Measurements from ENCODE around the gene SLC26A8. TPM values are rescaled to one million over a fixed set of nuclear protein-coding genes. Genes with fewer than 3 reads are reported as not detected.
A peak's percentile ranks its signal among the peaks of the same experiment; 100 is the strongest.

Gene SLC26A8
- total and polyA plus RNA-seq, 2 experiments from 2014 or later = 0.89 to 2.9 TPM

DNA sequence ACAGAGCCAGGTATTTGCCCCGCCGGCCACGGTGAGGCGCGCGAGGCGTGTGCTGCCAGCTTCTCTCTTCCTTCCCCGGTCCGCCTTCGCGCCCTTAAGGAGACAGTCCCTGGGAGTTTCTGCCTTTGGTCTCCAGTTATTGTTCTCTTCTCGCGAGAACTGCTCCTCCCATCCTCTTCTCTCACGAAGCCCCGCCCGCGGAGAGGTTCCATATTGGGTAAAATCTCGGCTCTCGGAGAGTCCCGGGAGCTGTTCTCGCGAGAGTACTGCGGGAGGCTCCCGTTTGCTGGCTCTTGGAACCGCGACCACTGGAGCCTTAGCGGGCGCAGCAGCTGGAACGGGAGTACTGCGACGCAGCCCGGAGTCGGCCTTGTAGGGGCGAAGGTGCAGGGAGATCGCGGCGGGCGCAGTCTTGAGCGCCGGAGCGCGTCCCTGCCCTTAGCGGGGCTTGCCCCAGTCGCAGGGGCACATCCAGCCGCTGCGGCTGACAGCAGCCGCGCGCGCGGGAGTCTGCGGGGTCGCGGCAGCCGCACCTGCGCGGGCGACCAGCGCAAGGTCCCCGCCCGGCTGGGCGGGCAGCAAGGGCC is 3.2 kb upstream of the SLC26A8 start, which contains the start of gene MAPK14:
TSS of gene MAPK14 (plus strand) at position 308 of the 587 bp plus-strand sequence. CDS start 350 bp downstream, outside the sequence.
- peak within 1 kb of the TSS; percentile 83 for H3K4me2 ChIP-seq
- H3K79me2 ChIP-seq (replicated peaks; ENCODE audit: insufficient read depth) = peaks cover 43% of the 10 kb centered on the region
- peaks cover 31% of the 10 kb centered on the region for H3K4me1 ChIP-seq (ENCODE audit: insufficient read depth)
- H2AFZ ChIP-seq = peak within 1 kb of the TSS; percentile 72
- peaks cover 4% of the 10 kb centered on the region; the same call in 1 of the 2 replicates for H3K27me3 ChIP-seq (ENCODE audit: insufficient read depth)
- Mint-ChIP-seq H3K27me3 (ENCODE audit: insufficient read depth, low read depth, poor library complexity) (peaks cover 11% of the 10 kb centered on the region), H3K4me3 (peak within 1 kb of the TSS; percentile 94), H3K36me3 (ENCODE audit: low read depth) (no peaks in the 10 kb centered on the region), H3K4me1 (peaks cover 49% of the 10 kb centered on the region), H3K9me3 (no peaks in the 10 kb centered on the region), H3K27ac (peak within 1 kb of the TSS; percentile 74)
- ATAC-seq (peak; percentile 79), DNase-seq (ENCODE audit: low spot score) (peak; percentile 100)
- H3K27ac ChIP-seq (ENCODE audit: low read depth) = peak within 1 kb of the TSS; percentile 36
- no peaks in the 10 kb centered on the region for H3K9me2 ChIP-seq (ENCODE audit: insufficient read depth)
- H3K36me3 ChIP-seq (ENCODE audit: insufficient read depth) = no peaks in the 10 kb centered on the region
- peaks cover 6% of the 10 kb centered on the region; the same call in 1 of the 2 replicates for H3F3A ChIP-seq (replicated peaks; ENCODE audit: low read depth)
- TF ChIP-seq JUNB (IDR thresholded peaks at IDR 0.05; ENCODE audit: unreplicated experiment) (peak; percentile 25), NANOG (IDR thresholded peaks at IDR 0.05; ENCODE audit: borderline replicate concordance) (no peak), ZNF114 (CRISPR knock-in tag; IDR thresholded peaks at IDR 0.05) (no peak), STAT1 (IDR thresholded peaks at IDR 0.05; ENCODE audit: unreplicated experiment) (no peak), ZNF331 (CRISPR knock-in tag; IDR thresholded peaks at IDR 0.05; ENCODE audit: low read depth) (no peak), POLR2AphosphoS5 (IDR thresholded peaks at IDR 0.05; ENCODE audit: low read depth) (peak; percentile 99), EZH2phosphoT487 (IDR thresholded peaks at IDR 0.05; ENCODE audit: unreplicated experiment) (no peak), EZH2 (IDR thresholded peaks at IDR 0.05; ENCODE audit: low read depth, unreplicated experiment) (no peak), CREB1 (CRISPR knock-in tag; IDR thresholded peaks at IDR 0.05; ENCODE audit: low read depth) (no peak)
- TF ChIP-seq, protein P1, sequence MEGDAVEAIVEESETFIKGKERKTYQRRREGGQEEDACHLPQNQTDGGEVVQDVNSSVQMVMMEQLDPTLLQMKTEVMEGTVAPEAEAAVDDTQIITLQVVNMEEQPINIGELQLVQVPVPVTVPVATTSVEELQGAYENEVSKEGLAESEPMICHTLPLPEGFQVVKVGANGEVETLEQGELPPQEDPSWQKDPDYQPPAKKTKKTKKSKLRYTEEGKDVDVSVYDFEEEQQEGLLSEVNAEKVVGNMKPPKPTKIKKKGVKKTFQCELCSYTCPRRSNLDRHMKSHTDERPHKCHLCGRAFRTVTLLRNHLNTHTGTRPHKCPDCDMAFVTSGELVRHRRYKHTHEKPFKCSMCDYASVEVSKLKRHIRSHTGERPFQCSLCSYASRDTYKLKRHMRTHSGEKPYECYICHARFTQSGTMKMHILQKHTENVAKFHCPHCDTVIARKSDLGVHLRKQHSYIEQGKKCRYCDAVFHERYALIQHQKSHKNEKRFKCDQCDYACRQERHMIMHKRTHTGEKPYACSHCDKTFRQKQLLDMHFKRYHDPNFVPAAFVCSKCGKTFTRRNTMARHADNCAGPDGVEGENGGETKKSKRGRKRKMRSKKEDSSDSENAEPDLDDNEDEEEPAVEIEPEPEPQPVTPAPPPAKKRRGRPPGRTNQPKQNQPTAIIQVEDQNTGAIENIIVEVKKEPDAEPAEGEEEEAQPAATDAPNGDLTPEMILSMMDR (conservative IDR thresholded peaks at IDR 0.05; ENCODE audit: low read depth in 2 of 2) = peak; percentile 74 to 89
- TF ChIP-seq, protein P2, sequence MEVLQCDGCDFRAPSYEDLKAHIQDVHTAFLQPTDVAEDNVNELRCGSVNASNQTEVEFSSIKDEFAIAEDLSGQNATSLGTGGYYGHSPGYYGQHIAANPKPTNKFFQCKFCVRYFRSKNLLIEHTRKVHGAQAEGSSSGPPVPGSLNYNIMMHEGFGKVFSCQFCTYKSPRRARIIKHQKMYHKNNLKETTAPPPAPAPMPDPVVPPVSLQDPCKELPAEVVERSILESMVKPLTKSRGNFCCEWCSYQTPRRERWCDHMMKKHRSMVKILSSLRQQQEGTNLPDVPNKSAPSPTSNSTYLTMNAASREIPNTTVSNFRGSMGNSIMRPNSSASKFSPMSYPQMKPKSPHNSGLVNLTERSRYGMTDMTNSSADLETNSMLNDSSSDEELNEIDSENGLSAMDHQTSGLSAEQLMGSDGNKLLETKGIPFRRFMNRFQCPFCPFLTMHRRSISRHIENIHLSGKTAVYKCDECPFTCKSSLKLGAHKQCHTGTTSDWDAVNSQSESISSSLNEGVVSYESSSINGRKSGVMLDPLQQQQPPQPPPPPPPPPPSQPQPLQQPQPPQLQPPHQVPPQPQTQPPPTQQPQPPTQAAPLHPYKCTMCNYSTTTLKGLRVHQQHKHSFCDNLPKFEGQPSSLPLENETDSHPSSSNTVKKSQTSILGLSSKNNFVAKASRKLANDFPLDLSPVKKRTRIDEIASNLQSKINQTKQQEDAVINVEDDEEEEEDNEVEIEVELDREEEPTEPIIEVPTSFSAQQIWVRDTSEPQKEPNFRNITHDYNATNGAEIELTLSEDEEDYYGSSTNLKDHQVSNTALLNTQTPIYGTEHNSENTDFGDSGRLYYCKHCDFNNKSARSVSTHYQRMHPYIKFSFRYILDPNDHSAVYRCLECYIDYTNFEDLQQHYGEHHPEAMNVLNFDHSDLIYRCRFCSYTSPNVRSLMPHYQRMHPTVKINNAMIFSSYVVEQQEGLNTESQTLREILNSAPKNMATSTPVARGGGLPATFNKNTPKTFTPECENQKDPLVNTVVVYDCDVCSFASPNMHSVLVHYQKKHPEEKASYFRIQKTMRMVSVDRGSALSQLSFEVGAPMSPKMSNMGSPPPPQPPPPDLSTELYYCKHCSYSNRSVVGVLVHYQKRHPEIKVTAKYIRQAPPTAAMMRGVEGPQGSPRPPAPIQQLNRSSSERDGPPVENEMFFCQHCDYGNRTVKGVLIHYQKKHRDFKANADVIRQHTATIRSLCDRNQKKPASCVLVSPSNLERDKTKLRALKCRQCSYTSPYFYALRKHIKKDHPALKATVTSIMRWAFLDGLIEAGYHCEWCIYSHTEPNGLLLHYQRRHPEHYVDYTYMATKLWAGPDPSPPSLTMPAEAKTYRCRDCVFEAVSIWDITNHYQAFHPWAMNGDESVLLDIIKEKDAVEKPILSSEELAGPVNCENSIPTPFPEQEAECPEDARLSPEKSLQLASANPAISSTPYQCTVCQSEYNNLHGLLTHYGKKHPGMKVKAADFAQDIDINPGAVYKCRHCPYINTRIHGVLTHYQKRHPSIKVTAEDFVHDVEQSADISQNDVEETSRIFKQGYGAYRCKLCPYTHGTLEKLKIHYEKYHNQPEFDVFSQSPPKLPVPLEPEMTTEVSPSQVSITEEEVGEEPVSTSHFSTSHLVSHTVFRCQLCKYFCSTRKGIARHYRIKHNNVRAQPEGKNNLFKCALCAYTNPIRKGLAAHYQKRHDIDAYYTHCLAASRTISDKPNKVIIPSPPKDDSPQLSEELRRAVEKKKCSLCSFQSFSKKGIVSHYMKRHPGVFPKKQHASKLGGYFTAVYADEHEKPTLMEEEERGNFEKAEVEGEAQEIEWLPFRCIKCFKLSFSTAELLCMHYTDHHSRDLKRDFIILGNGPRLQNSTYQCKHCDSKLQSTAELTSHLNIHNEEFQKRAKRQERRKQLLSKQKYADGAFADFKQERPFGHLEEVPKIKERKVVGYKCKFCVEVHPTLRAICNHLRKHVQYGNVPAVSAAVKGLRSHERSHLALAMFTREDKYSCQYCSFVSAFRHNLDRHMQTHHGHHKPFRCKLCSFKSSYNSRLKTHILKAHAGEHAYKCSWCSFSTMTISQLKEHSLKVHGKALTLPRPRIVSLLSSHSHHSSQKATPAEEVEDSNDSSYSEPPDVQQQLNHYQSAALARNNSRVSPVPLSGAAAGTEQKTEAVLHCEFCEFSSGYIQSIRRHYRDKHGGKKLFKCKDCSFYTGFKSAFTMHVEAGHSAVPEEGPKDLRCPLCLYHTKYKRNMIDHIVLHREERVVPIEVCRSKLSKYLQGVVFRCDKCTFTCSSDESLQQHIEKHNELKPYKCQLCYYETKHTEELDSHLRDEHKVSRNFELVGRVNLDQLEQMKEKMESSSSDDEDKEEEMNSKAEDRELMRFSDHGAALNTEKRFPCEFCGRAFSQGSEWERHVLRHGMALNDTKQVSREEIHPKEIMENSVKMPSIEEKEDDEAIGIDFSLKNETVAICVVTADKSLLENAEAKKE (CRISPR knock-in tag; IDR thresholded peaks at IDR 0.05) = no peak
- TF ChIP-seq, protein P3, sequence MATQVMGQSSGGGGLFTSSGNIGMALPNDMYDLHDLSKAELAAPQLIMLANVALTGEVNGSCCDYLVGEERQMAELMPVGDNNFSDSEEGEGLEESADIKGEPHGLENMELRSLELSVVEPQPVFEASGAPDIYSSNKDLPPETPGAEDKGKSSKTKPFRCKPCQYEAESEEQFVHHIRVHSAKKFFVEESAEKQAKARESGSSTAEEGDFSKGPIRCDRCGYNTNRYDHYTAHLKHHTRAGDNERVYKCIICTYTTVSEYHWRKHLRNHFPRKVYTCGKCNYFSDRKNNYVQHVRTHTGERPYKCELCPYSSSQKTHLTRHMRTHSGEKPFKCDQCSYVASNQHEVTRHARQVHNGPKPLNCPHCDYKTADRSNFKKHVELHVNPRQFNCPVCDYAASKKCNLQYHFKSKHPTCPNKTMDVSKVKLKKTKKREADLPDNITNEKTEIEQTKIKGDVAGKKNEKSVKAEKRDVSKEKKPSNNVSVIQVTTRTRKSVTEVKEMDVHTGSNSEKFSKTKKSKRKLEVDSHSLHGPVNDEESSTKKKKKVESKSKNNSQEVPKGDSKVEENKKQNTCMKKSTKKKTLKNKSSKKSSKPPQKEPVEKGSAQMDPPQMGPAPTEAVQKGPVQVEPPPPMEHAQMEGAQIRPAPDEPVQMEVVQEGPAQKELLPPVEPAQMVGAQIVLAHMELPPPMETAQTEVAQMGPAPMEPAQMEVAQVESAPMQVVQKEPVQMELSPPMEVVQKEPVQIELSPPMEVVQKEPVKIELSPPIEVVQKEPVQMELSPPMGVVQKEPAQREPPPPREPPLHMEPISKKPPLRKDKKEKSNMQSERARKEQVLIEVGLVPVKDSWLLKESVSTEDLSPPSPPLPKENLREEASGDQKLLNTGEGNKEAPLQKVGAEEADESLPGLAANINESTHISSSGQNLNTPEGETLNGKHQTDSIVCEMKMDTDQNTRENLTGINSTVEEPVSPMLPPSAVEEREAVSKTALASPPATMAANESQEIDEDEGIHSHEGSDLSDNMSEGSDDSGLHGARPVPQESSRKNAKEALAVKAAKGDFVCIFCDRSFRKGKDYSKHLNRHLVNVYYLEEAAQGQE (IDR thresholded peaks at IDR 0.05; ENCODE audit: unreplicated experiment) = peak; percentile 24
- TF ChIP-seq, protein P4, sequence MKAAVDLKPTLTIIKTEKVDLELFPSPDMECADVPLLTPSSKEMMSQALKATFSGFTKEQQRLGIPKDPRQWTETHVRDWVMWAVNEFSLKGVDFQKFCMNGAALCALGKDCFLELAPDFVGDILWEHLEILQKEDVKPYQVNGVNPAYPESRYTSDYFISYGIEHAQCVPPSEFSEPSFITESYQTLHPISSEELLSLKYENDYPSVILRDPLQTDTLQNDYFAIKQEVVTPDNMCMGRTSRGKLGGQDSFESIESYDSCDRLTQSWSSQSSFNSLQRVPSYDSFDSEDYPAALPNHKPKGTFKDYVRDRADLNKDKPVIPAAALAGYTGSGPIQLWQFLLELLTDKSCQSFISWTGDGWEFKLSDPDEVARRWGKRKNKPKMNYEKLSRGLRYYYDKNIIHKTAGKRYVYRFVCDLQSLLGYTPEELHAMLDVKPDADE (IDR thresholded peaks at IDR 0.05) = no peak
- peak within 1 kb of the TSS; percentile 86 for H3K4me3 ChIP-seq
- H4K20me1 ChIP-seq (replicated peaks; ENCODE audit: insufficient read depth) = peaks cover 8% of the 10 kb centered on the region

Measured in GM23338 (cell line).